Measurements from ENCODE around the gene KRT86.

The KRT86 gene

GRCh38 chr12:52291267-52291935 lies 17.0 kb downstream of the KRT86 start, which contains the start of gene KRT81:
Gene KRT81 (minus strand): TSS chr12:52291534. CDS start chr12:52291465, 69 bp downstream.
- no peaks in the 10 kb centered on the region for H3K36me3 ChIP-seq
- no peak within 1 kb of the TSS for H3K27ac ChIP-seq
- peaks cover 47% of the 10 kb centered on the region for H3K27me3 ChIP-seq
- no peak within 1 kb of the TSS for H3K4me3 ChIP-seq (ENCODE audit: low read depth in 1 of 2, low read length in 1 of 2)
- no peaks in the 10 kb centered on the region for H3K4me1 ChIP-seq (ENCODE audit: control insufficient read depth in 1 of 2, insufficient read depth in 1 of 2, low read depth in 1 of 2, low read length in 1 of 2)
- no peaks in the 10 kb centered on the region for H3K9me3 ChIP-seq
- TF ChIP-seq CTCF (IDR thresholded peaks at IDR 0.05) = no peak

DNA sequence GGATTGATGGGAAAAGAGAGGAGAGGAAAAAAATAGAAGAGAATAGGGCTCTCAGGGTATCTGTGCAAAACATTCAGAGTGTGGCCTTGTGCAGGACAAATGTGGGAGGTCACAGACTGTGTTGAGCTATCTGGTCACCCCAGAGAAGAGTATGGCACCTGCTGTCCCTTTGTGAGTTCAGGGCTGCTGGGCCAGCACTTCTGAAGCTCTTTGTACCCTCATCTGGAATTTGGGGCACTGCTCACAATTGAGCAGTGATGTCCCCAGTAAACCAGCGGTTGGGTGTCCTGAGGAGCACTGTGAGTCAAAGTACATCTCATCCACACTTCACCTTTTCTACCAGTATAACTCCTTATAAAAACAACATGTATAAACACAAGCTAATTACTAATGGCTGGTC lies 19.5 kb downstream of the KRT86 start:
- Histone ChIP-seq H3K4me3 (ENCODE audit: low read depth in 1 of 2, low read length in 1 of 2) (no peak overlapping the region), H3K36me3 (no peaks in the 10 kb centered on the region), H3K27ac (no peak overlapping the region), H3K9me3 (no peaks in the 10 kb centered on the region), H3K27me3 (peaks cover 67% of the 10 kb centered on the region), H3K4me1 (ENCODE audit: control insufficient read depth in 1 of 2, insufficient read depth in 1 of 2, low read depth in 1 of 2, low read length in 1 of 2) (no peaks in the 10 kb centered on the region)
- TF ChIP-seq CTCF (IDR thresholded peaks at IDR 0.05) = no peak

GRCh38 chr12:52294803-52295202 lies 20.4 kb downstream of the KRT86 start:
- Histone ChIP-seq H3K36me3 (no peaks in the 10 kb centered on the region), H3K4me3 (ENCODE audit: low read depth in 1 of 2, low read length in 1 of 2) (no peak overlapping the region), H3K9me3 (no peaks in the 10 kb centered on the region), H3K27me3 (peaks cover 71% of the 10 kb centered on the region), H3K27ac (no peak overlapping the region), H3K4me1 (ENCODE audit: control insufficient read depth in 1 of 2, insufficient read depth in 1 of 2, low read depth in 1 of 2, low read length in 1 of 2) (no peaks in the 10 kb centered on the region)
- TF ChIP-seq CTCF (IDR thresholded peaks at IDR 0.05) = no peak

- peaks cover 77% of the 10 kb centered on the region for H3K27me3 ChIP-seq
- no peaks in the 10 kb centered on the region for H3K9me3 ChIP-seq
- no peaks in the 10 kb centered on the region for H3K36me3 ChIP-seq
- H3K4me1 ChIP-seq (ENCODE audit: control insufficient read depth in 1 of 2, insufficient read depth in 1 of 2, low read depth in 1 of 2, low read length in 1 of 2) = no peaks in the 10 kb centered on the region
- no peak overlapping the region for H3K27ac ChIP-seq
- no peak overlapping the region for H3K4me3 ChIP-seq (ENCODE audit: low read depth in 1 of 2, low read length in 1 of 2)
- no peak for TF ChIP-seq CTCF (IDR thresholded peaks at IDR 0.05)
These were observed 21.2 kb downstream of the KRT86 start for GRCh38 chr12:52295663-52296062.

- peaks cover 72% of the 10 kb centered on the region for H3K27me3 ChIP-seq
- H3K4me3 ChIP-seq (ENCODE audit: low read depth in 1 of 2, low read length in 1 of 2) = no peak overlapping the region
- no peaks in the 10 kb centered on the region for H3K36me3 ChIP-seq
- H3K9me3 ChIP-seq = no peaks in the 10 kb centered on the region
- H3K27ac ChIP-seq = no peak overlapping the region
- TF ChIP-seq CTCF (IDR thresholded peaks at IDR 0.05) = no peak
- no peaks in the 10 kb centered on the region for H3K4me1 ChIP-seq (ENCODE audit: control insufficient read depth in 1 of 2, insufficient read depth in 1 of 2, low read depth in 1 of 2, low read length in 1 of 2)
These were observed 22.2 kb downstream of the KRT86 start for GRCh38 chr12:52296572-52297215.
